Activated CD4-positive, alpha-beta memory T cell treated with anti-CD3 and anti-CD28 coated beads for 36 hours (primary cell): ENCODE results near the gene SPTBN4. TPM values are rescaled to one million over a fixed set of nuclear protein-coding genes. Genes with fewer than 3 reads are reported as not detected.

ENCODE experiments used
- CTCF ChIA-PET: fragments of 350-600 bp; sonication (Branson Sonifier 250); formaldehyde crosslinking; loops from one replicate; lab custom pipeline; 2021; ENCODE audit warnings: antibody characterized with exemption, inconsistent platforms; lab: Charles Lee
- POLR2A ChIA-PET: fragments of 350-600 bp; sonication (Branson Sonifier 250); formaldehyde crosslinking; loops from one replicate; lab custom pipeline; 2021; ENCODE audit warnings: antibody characterized with exemption; lab: Charles Lee
- DNase-seq: peaks from one replicate; pipeline ENCODE4 v3.0.0-alpha.2; 2020
- H3K27ac Mint-ChIP-seq: one replicate; pipeline ENCODE4 v1.8.0; 2021; ENCODE audit warnings: mixed read lengths
- H3K27me3 Mint-ChIP-seq: one replicate; pipeline ENCODE4 v1.8.0; 2021; ENCODE audit warnings: mixed read lengths
- H3K36me3 Mint-ChIP-seq: one replicate; pipeline ENCODE4 v1.8.0; 2021; ENCODE audit warnings: mixed read lengths
- H3K4me1 Mint-ChIP-seq: one replicate; pipeline ENCODE4 v1.8.0; 2021; ENCODE audit warnings: low read depth, mixed read lengths
- H3K4me3 Mint-ChIP-seq: one replicate; pipeline ENCODE4 v1.8.0; 2021; ENCODE audit warnings: mild to moderate bottlenecking, mixed read lengths
- H3K9me3 Mint-ChIP-seq: one replicate; pipeline ENCODE4 v1.8.0; 2021; ENCODE audit warnings: mixed read lengths
- intact Hi-C: fragments of 100-400 bp; cut with micrococcal nuclease; formaldehyde crosslinking; loops from one replicate; pipeline ENCODE4 v1.15.1; 2023
- total RNA-seq, 2 experiments: library from RNA; stranded (reverse); gene quantifications; one replicate each; pipeline ENCODE4 v1.2.3, GENCODE V29; 2021

The SPTBN4 gene
- total RNA-seq, 2 experiments from 2014 or later = 0.53 to 1.2 TPM

- peaks cover 18% of the 10 kb centered on the region for H3K4me1 Mint-ChIP-seq
- CTCF ChIA-PET = interaction anchor here (1.7 kb wide), 1 partner anchor 63 kb away, joined by 11 read pairs; no protein-coding TSS in a partner anchor
- H3K27ac Mint-ChIP-seq = no peak overlapping the region
- H3K27me3 Mint-ChIP-seq = peaks cover 8% of the 10 kb centered on the region
- no peaks in the 10 kb centered on the region for H3K36me3 Mint-ChIP-seq
- H3K4me3 Mint-ChIP-seq = no peak overlapping the region
- DNase-seq = no peak
- H3K9me3 Mint-ChIP-seq = no peaks in the 10 kb centered on the region
- intact Hi-C loops = loop anchor here (2.0 kb wide), 1 partner anchor 43 kb away; no protein-coding TSS in a partner anchor
- POLR2A ChIA-PET = no interaction called here
Observed at GRCh38 chr19:40571831-40572495, 105.2 kb downstream of the SPTBN4 start.

GRCh38 chr19:40575326-40575725 lies 108.5 kb downstream of the SPTBN4 start:
- Mint-ChIP-seq H3K27ac (no peak overlapping the region), H3K27me3 (no peaks in the 10 kb centered on the region), H3K4me1 (peaks cover 22% of the 10 kb centered on the region), H3K9me3 (no peaks in the 10 kb centered on the region), H3K4me3 (peak overlapping the region; percentile 18), H3K36me3 (peaks cover 10% of the 10 kb centered on the region)
- no peak for DNase-seq
- ChIA-PET CTCF (no interaction called here), POLR2A (no interaction called here)
- intact Hi-C loops = no loop called here

GRCh38 chr19:40576151-40576584 lies 109.4 kb downstream of the SPTBN4 start:
- Mint-ChIP-seq H3K27ac (peak overlapping the region; percentile 58), H3K27me3 (no peaks in the 10 kb centered on the region), H3K9me3 (no peaks in the 10 kb centered on the region), H3K4me1 (peaks cover 16% of the 10 kb centered on the region), H3K36me3 (peaks cover 16% of the 10 kb centered on the region), H3K4me3 (peak overlapping the region; percentile 85)
- peak; percentile 53 for DNase-seq
- ChIA-PET CTCF (no interaction called here), POLR2A (no interaction called here)
- intact Hi-C loops = loop anchor here (1.0 to 2.0 kb wide), 2 partner anchors 29 to 228 kb away; partner anchors contain the start of genes C19orf47 and PLD3

GRCh38 chr19:40576585-40577451 lies 110.0 kb downstream of the SPTBN4 start, which contains the start of gene SHKBP1:
SHKBP1 (plus strand) TSS chr19:40576873; CDS start chr19:40576900, 27 bp downstream.
- Mint-ChIP-seq H3K4me1 (peaks cover 16% of the 10 kb centered on the region), H3K9me3 (no peaks in the 10 kb centered on the region), H3K36me3 (peaks cover 20% of the 10 kb centered on the region), H3K27ac (peak within 1 kb of the TSS; percentile 69), H3K27me3 (no peaks in the 10 kb centered on the region), H3K4me3 (peak within 1 kb of the TSS; percentile 85)
- CTCF ChIA-PET = no interaction called here
- DNase-seq = peak; percentile 96
- intact Hi-C loops = loop anchor here (1.0 to 2.0 kb wide), 2 partner anchors 28 to 229 kb away; partner anchors contain the start of genes C19orf47 and PLD3
- POLR2A ChIA-PET = no interaction called here

GRCh38 chr19:40578442-40578908 lies 111.7 kb downstream of the SPTBN4 start:
- H3K27me3 Mint-ChIP-seq = no peaks in the 10 kb centered on the region
- H3K4me1 Mint-ChIP-seq = peaks cover 16% of the 10 kb centered on the region
- intact Hi-C loops = no loop called here
- ChIA-PET POLR2A (no interaction called here), CTCF (interaction anchor here (1.1 to 1.2 kb wide), 3 partner anchors 27 to 57 kb away, joined by 3 to 4 read pairs (median 4); no protein-coding TSS in a partner anchor)
- peaks cover 24% of the 10 kb centered on the region for H3K36me3 Mint-ChIP-seq
- peak overlapping the region; percentile 85 for H3K4me3 Mint-ChIP-seq
- no peak overlapping the region for H3K27ac Mint-ChIP-seq
- H3K9me3 Mint-ChIP-seq = no peaks in the 10 kb centered on the region
- DNase-seq = no peak

- CTCF ChIA-PET = interaction anchor here (0.7 kb wide), 1 partner anchor 21 kb away, joined by 3 read pairs; the partner anchor contains the start of gene LTBP4
- Mint-ChIP-seq H3K4me1 (peaks cover 17% of the 10 kb centered on the region), H3K27ac (no peak overlapping the region), H3K36me3 (peaks cover 29% of the 10 kb centered on the region), H3K27me3 (no peaks in the 10 kb centered on the region), H3K9me3 (no peaks in the 10 kb centered on the region), H3K4me3 (no peak overlapping the region)
- no peak for DNase-seq
- intact Hi-C loops = no loop called here
- POLR2A ChIA-PET = no interaction called here
Observed at GRCh38 chr19:40580619-40581018, 113.8 kb downstream of the SPTBN4 start.

GRCh38 chr19:40581531-40581930 lies 114.7 kb downstream of the SPTBN4 start:
- POLR2A ChIA-PET = no interaction called here
- CTCF ChIA-PET = interaction anchor here (1.1 kb wide), 1 partner anchor 53 kb away, joined by 3 read pairs; no protein-coding TSS in a partner anchor
- no peak overlapping the region for H3K4me3 Mint-ChIP-seq
- H3K27me3 Mint-ChIP-seq = no peaks in the 10 kb centered on the region
- peaks cover 35% of the 10 kb centered on the region for H3K36me3 Mint-ChIP-seq
- H3K27ac Mint-ChIP-seq = no peak overlapping the region
- no peak for DNase-seq
- intact Hi-C loops = no loop called here
- peaks cover 19% of the 10 kb centered on the region for H3K4me1 Mint-ChIP-seq
- H3K9me3 Mint-ChIP-seq = no peaks in the 10 kb centered on the region

- Mint-ChIP-seq H3K27me3 (no peaks in the 10 kb centered on the region), H3K27ac (no peak overlapping the region), H3K4me3 (no peak overlapping the region), H3K36me3 (peaks cover 41% of the 10 kb centered on the region), H3K9me3 (no peaks in the 10 kb centered on the region), H3K4me1 (peaks cover 18% of the 10 kb centered on the region)
- POLR2A ChIA-PET = no interaction called here
- no peak for DNase-seq
- intact Hi-C loops = no loop called here
- CTCF ChIA-PET = interaction anchor here (1.1 kb wide), 1 partner anchor 52 kb away, joined by 3 read pairs; no protein-coding TSS in a partner anchor
Observed at GRCh38 chr19:40582467-40582866, 115.7 kb downstream of the SPTBN4 start.

- H3K27ac Mint-ChIP-seq = no peak overlapping the region
- intact Hi-C loops = no loop called here
- H3K27me3 Mint-ChIP-seq = no peaks in the 10 kb centered on the region
- peaks cover 43% of the 10 kb centered on the region for H3K36me3 Mint-ChIP-seq
- CTCF ChIA-PET = interaction anchor here (0.6 kb wide), 1 partner anchor 152 kb away, joined by 3 read pairs; no protein-coding TSS in a partner anchor
- H3K4me1 Mint-ChIP-seq = peaks cover 10% of the 10 kb centered on the region
- no peaks in the 10 kb centered on the region for H3K9me3 Mint-ChIP-seq
- H3K4me3 Mint-ChIP-seq = no peak overlapping the region
- no peak for DNase-seq
- POLR2A ChIA-PET = no interaction called here
Observed at GRCh38 chr19:40583283-40583682, 116.5 kb downstream of the SPTBN4 start.

GRCh38 chr19:40584007-40584406 lies 117.2 kb downstream of the SPTBN4 start:
- ChIA-PET CTCF (no interaction called here), POLR2A (no interaction called here)
- Mint-ChIP-seq H3K4me3 (no peak overlapping the region), H3K9me3 (no peaks in the 10 kb centered on the region), H3K36me3 (peaks cover 44% of the 10 kb centered on the region), H3K4me1 (peaks cover 5% of the 10 kb centered on the region), H3K27me3 (no peaks in the 10 kb centered on the region), H3K27ac (no peak overlapping the region)
- intact Hi-C loops = no loop called here
- DNase-seq = no peak

- no peaks in the 10 kb centered on the region for H3K27me3 Mint-ChIP-seq
- no peak overlapping the region for H3K27ac Mint-ChIP-seq
- POLR2A ChIA-PET = no interaction called here
- H3K9me3 Mint-ChIP-seq = no peaks in the 10 kb centered on the region
- no peak overlapping the region for H3K4me3 Mint-ChIP-seq
- CTCF ChIA-PET = interaction anchor here (0.7 kb wide), 1 partner anchor 189 kb away, joined by 3 read pairs; no protein-coding TSS in a partner anchor
- DNase-seq = no peak
- peaks cover 5% of the 10 kb centered on the region for H3K4me1 Mint-ChIP-seq
- intact Hi-C loops = no loop called here
- H3K36me3 Mint-ChIP-seq = peaks cover 41% of the 10 kb centered on the region
Observed at GRCh38 chr19:40585241-40585981, 118.6 kb downstream of the SPTBN4 start.
